HEK293 (cell line): ENCODE results near the gene ERN2.

Experiments used
- CTCF ChIP-seq: fragments of 450-650 bp; formaldehyde crosslinking; IDR thresholded peaks from 2 replicates; pipeline ENCODE4 v1.5.1; 2016; ENCODE audit warnings: missing biosample characterization, missing genetic modification characterization
- KLF8 ChIP-seq: fragments of 450-650 bp; formaldehyde crosslinking; IDR thresholded peaks from 2 replicates; pipeline ENCODE4 v1.5.1; 2016; ENCODE audit warnings: missing biosample characterization, missing genetic modification characterization
- ZNF184 ChIP-seq: fragments of 450-650 bp; IDR thresholded peaks from 2 replicates; pipeline ENCODE4 v1.5.1; 2018; ENCODE audit warnings: missing biosample characterization, mild to moderate bottlenecking, missing genetic modification characterization
- ZNF19 ChIP-seq: fragments of 450-650 bp; formaldehyde crosslinking; IDR thresholded peaks from 2 replicates; pipeline ENCODE4; 2016; ENCODE audit warnings: missing biosample characterization, missing genetic modification characterization, low read depth
- ZNF223 ChIP-seq: fragments of 450-650 bp; formaldehyde crosslinking; IDR thresholded peaks from 2 replicates; pipeline ENCODE4 v1.5.1; 2016; ENCODE audit warnings: missing biosample characterization, missing genetic modification characterization
- ZNF692 ChIP-seq: fragments of 450-650 bp; formaldehyde crosslinking; IDR thresholded peaks from 2 replicates; pipeline ENCODE4 v1.5.1; 2016; ENCODE audit warnings: missing biosample characterization, missing genetic modification characterization
- ZNF747 ChIP-seq: fragments of 450-650 bp; formaldehyde crosslinking; IDR thresholded peaks from 2 replicates; pipeline ENCODE4 v1.5.1; 2016; ENCODE audit warnings: missing biosample characterization, missing genetic modification characterization
- ZSCAN30 ChIP-seq: fragments of 450-650 bp; IDR thresholded peaks from 2 replicates; pipeline ENCODE4 v1.5.1; 2018; ENCODE audit warnings: missing biosample characterization, mild to moderate bottlenecking, missing genetic modification characterization, moderate library complexity
- TF ChIP-seq, protein P1 (sequence below): fragments of 450-650 bp; IDR thresholded peaks from 2 replicates; pipeline ENCODE4 v1.5.1; 2018; ENCODE audit warnings: missing biosample characterization, missing genetic modification characterization

DNA sequence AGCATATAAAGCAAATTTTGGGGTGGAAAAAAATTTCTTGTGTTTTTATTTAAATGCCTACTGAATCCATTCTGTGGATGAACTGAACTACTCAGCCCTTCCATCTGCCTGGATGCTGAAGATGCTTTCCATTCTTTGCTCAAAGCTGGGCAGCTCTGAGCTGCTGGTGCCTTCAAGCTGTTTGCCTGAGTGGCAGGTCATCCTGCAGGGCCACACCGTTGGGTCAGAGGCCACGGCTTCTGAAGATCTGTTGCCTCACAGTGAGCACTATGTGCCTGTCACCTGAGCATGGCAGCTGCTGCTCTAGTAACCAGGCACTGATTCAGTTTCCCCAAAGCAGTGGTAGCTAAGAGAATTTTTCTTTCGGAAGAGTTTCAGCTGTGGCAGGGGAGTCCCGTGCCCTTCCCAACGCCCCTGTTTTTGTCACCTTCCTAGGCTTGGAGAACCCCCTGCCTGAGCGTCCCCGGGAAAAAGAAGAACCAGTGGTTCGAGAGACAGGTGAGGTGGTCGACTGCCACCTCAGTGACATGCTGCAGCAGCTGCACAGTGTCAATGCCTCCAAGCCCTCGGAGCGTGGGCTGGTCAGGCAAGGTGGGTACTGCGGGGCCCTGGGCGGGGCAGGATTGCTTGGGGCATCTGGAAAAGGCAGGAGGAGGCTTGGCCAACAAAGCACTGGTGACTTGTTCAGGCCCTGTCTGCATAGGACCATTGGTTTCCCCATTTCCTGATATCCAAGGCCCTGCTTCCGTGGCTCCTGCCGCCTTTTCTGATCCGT is 25.8 kb downstream of the ERN2 start:
- TF ChIP-seq, protein P1, sequence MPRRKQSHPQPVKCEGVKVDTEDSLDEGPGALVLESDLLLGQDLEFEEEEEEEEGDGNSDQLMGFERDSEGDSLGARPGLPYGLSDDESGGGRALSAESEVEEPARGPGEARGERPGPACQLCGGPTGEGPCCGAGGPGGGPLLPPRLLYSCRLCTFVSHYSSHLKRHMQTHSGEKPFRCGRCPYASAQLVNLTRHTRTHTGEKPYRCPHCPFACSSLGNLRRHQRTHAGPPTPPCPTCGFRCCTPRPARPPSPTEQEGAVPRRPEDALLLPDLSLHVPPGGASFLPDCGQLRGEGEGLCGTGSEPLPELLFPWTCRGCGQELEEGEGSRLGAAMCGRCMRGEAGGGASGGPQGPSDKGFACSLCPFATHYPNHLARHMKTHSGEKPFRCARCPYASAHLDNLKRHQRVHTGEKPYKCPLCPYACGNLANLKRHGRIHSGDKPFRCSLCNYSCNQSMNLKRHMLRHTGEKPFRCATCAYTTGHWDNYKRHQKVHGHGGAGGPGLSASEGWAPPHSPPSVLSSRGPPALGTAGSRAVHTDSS (tag by site-specific recombination) = no peak
- TF ChIP-seq ZNF19 (tag by site-specific recombination) (no peak), ZSCAN30 (tag by site-specific recombination) (no peak), CTCF (no peak), ZNF747 (tag by site-specific recombination) (no peak), ZNF223 (tag by site-specific recombination) (no peak), ZNF692 (no peak), ZNF184 (tag by site-specific recombination) (no peak), KLF8 (tag by site-specific recombination) (no peak)
